Astrocyte (in vitro differentiated cells and primary cell): Measurements from ENCODE around the gene GPAT3.

Experiments
- CTCF ChIP-seq: IDR thresholded peaks from 2 replicates; pipeline ENCODE4 v1.5.1; 2011; ENCODE audit warnings: low read depth, mild to moderate bottlenecking, inconsistent platforms, low read length, moderate library complexity; ENCODE audit not compliant: insufficient read depth
- EZH2 ChIP-seq: IDR thresholded peaks from 2 replicates; pipeline ENCODE4 v1.6.1; 2012; ENCODE audit warnings: mild to moderate bottlenecking, low read length, inconsistent platforms; ENCODE audit not compliant: insufficient read depth

- TF ChIP-seq CTCF (no peak), EZH2 (no peak)
These were observed 83.2 kb downstream of the GPAT3 start for GRCh38 chr4:83618991-83619645.
